DND-41 (cell line): ENCODE measurements around the gene NKD1.

Source experiments
- ATAC-seq: fragments of 200-7000 bp; cut with Tn5 transposase; 3 replicates; pipeline ENCODE4 v1.9.1; 2021; ENCODE audit warnings: low read depth; ENCODE audit not compliant: insufficient read depth
- DNase-seq: peaks from one replicate; pipeline ENCODE4 v3.0.0-alpha.2; 2020
- H2AFZ ChIP-seq: 2 replicates; pipeline ENCODE4 v1.6.0; 2012; ENCODE audit warnings: low read depth, low read length
- H3K27ac ChIP-seq: 2 replicates; pipeline ENCODE4 v1.5.1; 2012; ENCODE audit warnings: low read length, inconsistent platforms
- H3K27me3 ChIP-seq: fragments of 200-600 bp; sonication (generic); 2 replicates; pipeline ENCODE4 v1.6.0; 2012; ENCODE audit warnings: low read length, mild to moderate bottlenecking, inconsistent platforms; ENCODE audit not compliant: insufficient read depth, poor library complexity
- H3K36me3 ChIP-seq: 2 replicates; pipeline ENCODE4 v1.5.1; 2012; ENCODE audit warnings: low read length, inconsistent platforms; ENCODE audit not compliant: insufficient read depth
- H3K4me1 ChIP-seq: 2 replicates; pipeline ENCODE4 v1.5.1; 2012; ENCODE audit warnings: mild to moderate bottlenecking, low read length; ENCODE audit not compliant: insufficient read depth
- H3K4me2 ChIP-seq: 2 replicates; pipeline ENCODE4 v1.6.0; 2012; ENCODE audit warnings: mild to moderate bottlenecking, moderate library complexity, low read length, inconsistent platforms; ENCODE audit not compliant: insufficient read depth
- H3K4me3 ChIP-seq, 2 experiments: fragments of 200-600 bp in 1 of 2; shearing (Covaris generic) in 1 of 2; 2 replicates each; pipeline ENCODE4 v1.5.1; 2012 to 2016; ENCODE audit warnings: inconsistent platforms in 2 of 2, low read length in 2 of 2, mild to moderate bottlenecking in 2 of 2, low read depth in 1 of 2, moderate library complexity in 1 of 2
- H3K79me2 ChIP-seq: 2 replicates; pipeline ENCODE4 v1.6.0; 2012; ENCODE audit warnings: low read length, inconsistent platforms; ENCODE audit not compliant: insufficient read depth
- H3K9ac ChIP-seq: 2 replicates; pipeline ENCODE4 v1.6.0; 2012; ENCODE audit warnings: low read depth, mild to moderate bottlenecking, inconsistent platforms, low read length, moderate library complexity
- H3K9me3 ChIP-seq: 2 replicates; pipeline ENCODE4 v1.5.1; 2012; ENCODE audit warnings: low read length, moderate library complexity, mild to moderate bottlenecking, inconsistent platforms; ENCODE audit not compliant: insufficient read depth, severe bottlenecking
- H4K20me1 ChIP-seq: 2 replicates; pipeline ENCODE4 v1.6.0; 2012; ENCODE audit warnings: low read length; ENCODE audit not compliant: insufficient read depth
- CTCF ChIP-seq: IDR thresholded peaks from 2 replicates; pipeline ENCODE4 v1.5.1; 2012; ENCODE audit warnings: borderline replicate concordance, low read length, moderate library complexity, mild to moderate bottlenecking; ENCODE audit not compliant: poor library complexity, severe bottlenecking; ENCODE audit errors: extremely low read depth
- EZH2 ChIP-seq: IDR thresholded peaks from 3 replicates; pipeline ENCODE4 v1.6.1; 2012; ENCODE audit warnings: borderline replicate concordance, low read depth, mild to moderate bottlenecking, moderate library complexity, low read length, inconsistent platforms; ENCODE audit not compliant: severe bottlenecking

NKD1 gene

GRCh38 chr16:50515218-50515617, 33.0 kb upstream of the NKD1 start:
- ATAC-seq (no peak), DNase-seq (no peak)
- TF ChIP-seq CTCF (no peak), EZH2 (no peak)
- H3K9ac ChIP-seq, result no peak overlapping the region
- H3K79me2 ChIP-seq, result no peaks in the 10 kb centered on the region
- H2AFZ ChIP-seq, result no peak overlapping the region
- no peak overlapping the region for H3K27ac ChIP-seq
- peaks cover 7% of the 10 kb centered on the region for H3K9me3 ChIP-seq
- no peak overlapping the region for H3K4me2 ChIP-seq
- no peaks in the 10 kb centered on the region for H4K20me1 ChIP-seq
- no peaks in the 10 kb centered on the region for H3K4me1 ChIP-seq
- H3K27me3 ChIP-seq, result no peaks in the 10 kb centered on the region
- H3K36me3 ChIP-seq, result no peaks in the 10 kb centered on the region
- no peak overlapping the region for H3K4me3 ChIP-seq

- Histone ChIP-seq H3K27me3 (no peaks in the 10 kb centered on the region), H3K9me3 (peaks cover 7% of the 10 kb centered on the region), H3K4me3 (no peak overlapping the region), H3K4me2 (no peak overlapping the region), H3K27ac (no peak overlapping the region), H3K36me3 (no peaks in the 10 kb centered on the region), H4K20me1 (no peaks in the 10 kb centered on the region), H3K79me2 (no peaks in the 10 kb centered on the region), H3K9ac (no peak overlapping the region), H2AFZ (no peak overlapping the region), H3K4me1 (no peaks in the 10 kb centered on the region)
- no peak for TF ChIP-seq EZH2
- no peak for TF ChIP-seq CTCF
- DNase-seq, result no peak
- ATAC-seq, result no peak
These were observed 31.8 kb upstream of the NKD1 start for GRCh38 chr16:50516401-50516800.

- Histone ChIP-seq H3K79me2 (no peaks in the 10 kb centered on the region), H2AFZ (no peak overlapping the region), H3K9ac (no peak overlapping the region), H3K9me3 (peaks cover 7% of the 10 kb centered on the region), H3K4me2 (no peak overlapping the region), H3K4me1 (no peaks in the 10 kb centered on the region), H3K27me3 (no peaks in the 10 kb centered on the region), H3K27ac (no peak overlapping the region), H3K4me3 (no peak overlapping the region), H4K20me1 (no peaks in the 10 kb centered on the region), H3K36me3 (no peaks in the 10 kb centered on the region)
- TF ChIP-seq EZH2 (no peak), CTCF (no peak)
- DNase-seq, result no peak
- no peak for ATAC-seq
These were observed 31.3 kb upstream of the NKD1 start for GRCh38 chr16:50516890-50517289.
